Measurements from ENCODE around the gene MED7. TPM values are rescaled to one million over a fixed set of nuclear protein-coding genes. Genes with fewer than 3 reads are reported as not detected.

The MED7 gene
- polyA plus RNA-seq, 1 donor from 2014 or later = 27.2 TPM

DNA sequence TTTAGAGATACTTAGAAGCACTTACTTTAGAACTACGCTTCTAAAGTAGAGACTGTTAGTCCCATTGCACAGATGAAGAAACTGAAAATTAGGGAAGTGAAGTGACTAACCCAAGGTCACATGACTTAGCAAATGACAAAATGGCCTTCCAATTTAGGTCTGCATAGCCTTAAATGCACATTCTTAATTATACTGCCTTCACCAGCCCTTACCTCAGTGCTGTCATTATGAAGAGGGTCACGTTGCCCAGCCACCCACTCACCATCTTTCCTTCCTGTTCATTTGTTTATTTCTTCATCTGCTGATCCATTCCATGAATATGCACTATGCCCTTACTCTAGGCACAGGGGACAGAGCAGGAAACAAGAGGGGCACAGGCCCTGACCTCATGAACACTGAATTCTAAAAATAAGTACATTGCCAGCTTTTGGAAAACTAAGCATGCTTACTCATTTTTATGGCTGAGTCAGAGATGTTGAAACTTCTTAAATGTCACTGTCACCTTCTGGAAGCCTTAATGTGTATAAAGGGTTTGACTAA is 42.5 kb downstream of the MED7 start:
- no peaks in the 10 kb centered on the region for H3F3A ChIP-seq (ENCODE audit: insufficient read depth, low read length, poor library complexity, severe bottlenecking)
- H3K4me3 ChIP-seq (ENCODE audit: low read length) = no peak overlapping the region
- TF ChIP-seq SMC3 (conservative IDR thresholded peaks at IDR 0.05; ENCODE audit: poor library complexity) (no peak), RAD21 (conservative IDR thresholded peaks at IDR 0.05) (no peak), POLR2AphosphoS5 (IDR thresholded peaks at IDR 0.05) (no peak), TAF1 (IDR thresholded peaks at IDR 0.05; ENCODE audit: low read depth) (no peak), EZH2 (IDR thresholded peaks at IDR 0.05; ENCODE audit: borderline replicate concordance, insufficient read depth, low read length, poor library complexity, severe bottlenecking) (no peak), EP300 (conservative IDR thresholded peaks at IDR 0.05; ENCODE audit: poor library complexity, severe bottlenecking) (no peak)
- TF ChIP-seq, protein P1, sequence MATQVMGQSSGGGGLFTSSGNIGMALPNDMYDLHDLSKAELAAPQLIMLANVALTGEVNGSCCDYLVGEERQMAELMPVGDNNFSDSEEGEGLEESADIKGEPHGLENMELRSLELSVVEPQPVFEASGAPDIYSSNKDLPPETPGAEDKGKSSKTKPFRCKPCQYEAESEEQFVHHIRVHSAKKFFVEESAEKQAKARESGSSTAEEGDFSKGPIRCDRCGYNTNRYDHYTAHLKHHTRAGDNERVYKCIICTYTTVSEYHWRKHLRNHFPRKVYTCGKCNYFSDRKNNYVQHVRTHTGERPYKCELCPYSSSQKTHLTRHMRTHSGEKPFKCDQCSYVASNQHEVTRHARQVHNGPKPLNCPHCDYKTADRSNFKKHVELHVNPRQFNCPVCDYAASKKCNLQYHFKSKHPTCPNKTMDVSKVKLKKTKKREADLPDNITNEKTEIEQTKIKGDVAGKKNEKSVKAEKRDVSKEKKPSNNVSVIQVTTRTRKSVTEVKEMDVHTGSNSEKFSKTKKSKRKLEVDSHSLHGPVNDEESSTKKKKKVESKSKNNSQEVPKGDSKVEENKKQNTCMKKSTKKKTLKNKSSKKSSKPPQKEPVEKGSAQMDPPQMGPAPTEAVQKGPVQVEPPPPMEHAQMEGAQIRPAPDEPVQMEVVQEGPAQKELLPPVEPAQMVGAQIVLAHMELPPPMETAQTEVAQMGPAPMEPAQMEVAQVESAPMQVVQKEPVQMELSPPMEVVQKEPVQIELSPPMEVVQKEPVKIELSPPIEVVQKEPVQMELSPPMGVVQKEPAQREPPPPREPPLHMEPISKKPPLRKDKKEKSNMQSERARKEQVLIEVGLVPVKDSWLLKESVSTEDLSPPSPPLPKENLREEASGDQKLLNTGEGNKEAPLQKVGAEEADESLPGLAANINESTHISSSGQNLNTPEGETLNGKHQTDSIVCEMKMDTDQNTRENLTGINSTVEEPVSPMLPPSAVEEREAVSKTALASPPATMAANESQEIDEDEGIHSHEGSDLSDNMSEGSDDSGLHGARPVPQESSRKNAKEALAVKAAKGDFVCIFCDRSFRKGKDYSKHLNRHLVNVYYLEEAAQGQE (IDR thresholded peaks at IDR 0.05; ENCODE audit: borderline replicate concordance) = no peak
- TF ChIP-seq, protein P2, sequence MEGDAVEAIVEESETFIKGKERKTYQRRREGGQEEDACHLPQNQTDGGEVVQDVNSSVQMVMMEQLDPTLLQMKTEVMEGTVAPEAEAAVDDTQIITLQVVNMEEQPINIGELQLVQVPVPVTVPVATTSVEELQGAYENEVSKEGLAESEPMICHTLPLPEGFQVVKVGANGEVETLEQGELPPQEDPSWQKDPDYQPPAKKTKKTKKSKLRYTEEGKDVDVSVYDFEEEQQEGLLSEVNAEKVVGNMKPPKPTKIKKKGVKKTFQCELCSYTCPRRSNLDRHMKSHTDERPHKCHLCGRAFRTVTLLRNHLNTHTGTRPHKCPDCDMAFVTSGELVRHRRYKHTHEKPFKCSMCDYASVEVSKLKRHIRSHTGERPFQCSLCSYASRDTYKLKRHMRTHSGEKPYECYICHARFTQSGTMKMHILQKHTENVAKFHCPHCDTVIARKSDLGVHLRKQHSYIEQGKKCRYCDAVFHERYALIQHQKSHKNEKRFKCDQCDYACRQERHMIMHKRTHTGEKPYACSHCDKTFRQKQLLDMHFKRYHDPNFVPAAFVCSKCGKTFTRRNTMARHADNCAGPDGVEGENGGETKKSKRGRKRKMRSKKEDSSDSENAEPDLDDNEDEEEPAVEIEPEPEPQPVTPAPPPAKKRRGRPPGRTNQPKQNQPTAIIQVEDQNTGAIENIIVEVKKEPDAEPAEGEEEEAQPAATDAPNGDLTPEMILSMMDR (IDR thresholded peaks at IDR 0.05; ENCODE audit: poor library complexity, severe bottlenecking) = no peak
- H2AFZ ChIP-seq (ENCODE audit: low read depth, low read length) = no peak overlapping the region
- no peaks in the 10 kb centered on the region for H3K9me2 ChIP-seq (ENCODE audit: insufficient read depth, low read length)
- no peak overlapping the region for H3K4me2 ChIP-seq (ENCODE audit: low read length)
- H3K9ac ChIP-seq (ENCODE audit: low read length) = no peak overlapping the region
- no peaks in the 10 kb centered on the region for H3K9me3 ChIP-seq (ENCODE audit: low read length)
- no peaks in the 10 kb centered on the region for H3K79me2 ChIP-seq (replicated peaks; ENCODE audit: insufficient read depth, low read length)
- no peak overlapping the region for H3K27ac ChIP-seq (ENCODE audit: low read length)
- no peaks in the 10 kb centered on the region for H4K20me1 ChIP-seq (ENCODE audit: insufficient read depth)
- H3K36me3 ChIP-seq (ENCODE audit: insufficient read depth, low read length) = no peaks in the 10 kb centered on the region
- no peaks in the 10 kb centered on the region for H3K27me3 ChIP-seq (ENCODE audit: insufficient read depth, low read depth, low read length)

DNA sequence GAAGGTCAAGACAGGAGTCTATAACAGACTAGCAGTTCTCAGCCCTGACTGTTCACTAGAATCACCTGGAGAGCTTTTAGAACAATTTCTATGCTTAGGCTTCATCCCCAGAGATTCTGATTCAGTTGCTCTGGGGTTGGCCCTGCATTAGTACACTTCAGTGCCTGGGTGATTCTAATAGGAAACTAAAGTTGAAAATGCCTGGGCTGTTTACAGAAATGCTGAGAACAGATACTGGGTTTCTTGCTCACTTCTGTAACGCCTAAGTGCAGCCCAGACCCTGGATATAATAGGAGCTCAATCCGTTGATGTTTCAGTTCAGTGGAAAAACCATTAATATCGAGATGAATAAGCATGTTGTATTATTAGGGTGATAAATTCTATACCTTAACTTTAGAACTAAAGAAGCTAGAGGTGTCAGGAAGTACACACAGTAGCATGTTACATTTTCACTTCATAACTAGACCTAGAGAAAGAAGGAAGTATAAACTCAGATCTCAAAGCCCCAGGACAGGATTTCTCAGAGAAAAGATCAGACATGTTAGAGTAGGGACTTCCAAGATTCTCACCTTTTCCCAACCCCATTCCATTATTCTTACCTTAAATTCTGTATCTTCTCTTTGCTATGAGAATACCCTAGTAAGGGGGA is 54.2 kb downstream of the MED7 start:
- Histone ChIP-seq H3K4me2 (ENCODE audit: low read length) (no peak overlapping the region), H3K36me3 (ENCODE audit: insufficient read depth, low read length) (no peaks in the 10 kb centered on the region), H3K27me3 (ENCODE audit: insufficient read depth, low read depth, low read length) (no peaks in the 10 kb centered on the region), H3K9me2 (ENCODE audit: insufficient read depth, low read length) (no peaks in the 10 kb centered on the region), H3K4me3 (ENCODE audit: low read length) (no peak overlapping the region), H3K27ac (ENCODE audit: low read length) (no peak overlapping the region), H3K9ac (ENCODE audit: low read length) (no peak overlapping the region), H3K9me3 (ENCODE audit: low read length) (no peaks in the 10 kb centered on the region), H4K20me1 (ENCODE audit: insufficient read depth) (no peaks in the 10 kb centered on the region), H2AFZ (ENCODE audit: low read depth, low read length) (no peak overlapping the region), H3K79me2 (replicated peaks; ENCODE audit: insufficient read depth, low read length) (no peaks in the 10 kb centered on the region), H3F3A (ENCODE audit: insufficient read depth, low read length, poor library complexity, severe bottlenecking) (no peaks in the 10 kb centered on the region)
- TF ChIP-seq EZH2 (IDR thresholded peaks at IDR 0.05; ENCODE audit: borderline replicate concordance, insufficient read depth, low read length, poor library complexity, severe bottlenecking) = no peak
- TF ChIP-seq POLR2AphosphoS5 (IDR thresholded peaks at IDR 0.05) = no peak
- TF ChIP-seq, protein P2 (IDR thresholded peaks at IDR 0.05; ENCODE audit: poor library complexity, severe bottlenecking) = no peak
- no peak for TF ChIP-seq TAF1 (IDR thresholded peaks at IDR 0.05; ENCODE audit: low read depth)
- no peak for TF ChIP-seq SMC3 (conservative IDR thresholded peaks at IDR 0.05; ENCODE audit: poor library complexity)
- no peak for TF ChIP-seq EP300 (conservative IDR thresholded peaks at IDR 0.05; ENCODE audit: poor library complexity, severe bottlenecking)
- no peak for TF ChIP-seq RAD21 (conservative IDR thresholded peaks at IDR 0.05)
- no peak for TF ChIP-seq MXI1 (conservative IDR thresholded peaks at IDR 0.05; ENCODE audit: poor library complexity, severe bottlenecking)
- TF ChIP-seq, protein P1 (IDR thresholded peaks at IDR 0.05; ENCODE audit: borderline replicate concordance) = no peak

All from neural cell (in vitro differentiated cells).